Measurements from ENCODE around the gene FOXO3.

FOXO3 gene

DNA sequence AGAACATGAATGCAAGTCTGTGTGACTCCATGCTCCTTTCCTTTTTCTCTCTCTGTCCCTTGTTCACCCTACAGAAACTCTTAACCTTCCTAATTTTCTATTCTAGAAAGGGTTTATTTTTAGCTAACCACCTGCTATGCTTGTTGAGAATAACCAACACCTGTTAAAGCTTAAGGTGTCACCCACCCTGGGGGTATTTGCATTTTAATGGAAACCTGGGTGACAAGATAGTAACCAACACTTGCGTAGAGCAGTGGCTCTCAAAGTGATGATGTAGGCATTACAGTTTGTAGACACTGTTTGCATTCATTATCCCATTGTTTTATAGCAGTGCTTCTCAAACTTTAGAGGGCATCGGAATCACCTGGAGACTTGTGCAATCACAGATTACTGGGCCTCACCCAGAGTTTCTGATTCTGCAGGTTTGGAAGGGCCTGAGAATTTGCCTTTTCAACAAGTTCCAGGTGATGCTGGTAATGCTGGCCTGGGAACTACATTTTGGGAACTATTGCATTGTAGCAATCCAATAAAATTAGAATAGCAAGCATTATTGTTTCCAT, 173.1 kb downstream of the FOXO3 start:
- H3K4me3 ChIP-seq (ENCODE audit: low read depth, low read length): no peak overlapping the region
- TF ChIP-seq, protein P1, sequence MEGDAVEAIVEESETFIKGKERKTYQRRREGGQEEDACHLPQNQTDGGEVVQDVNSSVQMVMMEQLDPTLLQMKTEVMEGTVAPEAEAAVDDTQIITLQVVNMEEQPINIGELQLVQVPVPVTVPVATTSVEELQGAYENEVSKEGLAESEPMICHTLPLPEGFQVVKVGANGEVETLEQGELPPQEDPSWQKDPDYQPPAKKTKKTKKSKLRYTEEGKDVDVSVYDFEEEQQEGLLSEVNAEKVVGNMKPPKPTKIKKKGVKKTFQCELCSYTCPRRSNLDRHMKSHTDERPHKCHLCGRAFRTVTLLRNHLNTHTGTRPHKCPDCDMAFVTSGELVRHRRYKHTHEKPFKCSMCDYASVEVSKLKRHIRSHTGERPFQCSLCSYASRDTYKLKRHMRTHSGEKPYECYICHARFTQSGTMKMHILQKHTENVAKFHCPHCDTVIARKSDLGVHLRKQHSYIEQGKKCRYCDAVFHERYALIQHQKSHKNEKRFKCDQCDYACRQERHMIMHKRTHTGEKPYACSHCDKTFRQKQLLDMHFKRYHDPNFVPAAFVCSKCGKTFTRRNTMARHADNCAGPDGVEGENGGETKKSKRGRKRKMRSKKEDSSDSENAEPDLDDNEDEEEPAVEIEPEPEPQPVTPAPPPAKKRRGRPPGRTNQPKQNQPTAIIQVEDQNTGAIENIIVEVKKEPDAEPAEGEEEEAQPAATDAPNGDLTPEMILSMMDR (IDR thresholded peaks at IDR 0.05; ENCODE audit: insufficient read depth, low read length, missing control alignments): no peak
- CTCF ChIA-PET: no interaction called here
- POLR2A ChIA-PET: no interaction called here
- no peak for DNase-seq (ENCODE audit: low read depth, low spot score)
